ENCODE data around the gene HDAC10. TPM values are rescaled to one million over a fixed set of nuclear protein-coding genes. Genes with fewer than 3 reads are reported as not detected.

HDAC10 gene
- total RNA-seq, 1 experiment from 2014 or later, result 71.3 TPM

- TF ChIP-seq POLR2AphosphoS5 (IDR thresholded peaks at IDR 0.05; ENCODE audit: low read depth, low read length) (no peak), SIN3A (IDR thresholded peaks at IDR 0.05; ENCODE audit: borderline replicate concordance, insufficient read depth, low read depth, low read length) (no peak), TCF7L2 (IDR thresholded peaks at IDR 0.05; ENCODE audit: low read depth, low read length) (no peak), REST (IDR thresholded peaks at IDR 0.05; ENCODE audit: insufficient read depth in 1 of 2, low read depth in 2 of 2, low read length in 1 of 2) (no peak), CTCF (IDR thresholded peaks at IDR 0.05) (no peak)
- no peak for ATAC-seq
- Histone ChIP-seq H3K4me1 (ENCODE audit: control insufficient read depth, insufficient read depth, low read length) (peaks cover 25% of the 10 kb centered on the region), H3K27me3 (ENCODE audit: control insufficient read depth, insufficient read depth, low read length) (no peaks in the 10 kb centered on the region), H3K4me3 (ENCODE audit: low read depth in 2 of 2, low read length in 2 of 2) (peak overlapping the region in 1 of 2 experiments; percentile 62; a peak in 1 of 4 replicates), H3K27ac (ENCODE audit: low read length) (peak overlapping the region; percentile 78; the same call in 1 of the 2 replicates), H3K9me3 (ENCODE audit: control insufficient read depth, insufficient read depth, low read depth, low read length) (no peaks in the 10 kb centered on the region), H3K36me3 (ENCODE audit: control insufficient read depth, insufficient read depth, low read length) (no peaks in the 10 kb centered on the region; the same call in 1 of the 2 replicates)
- CTCF ChIA-PET, result no interaction called here
- POLR2A ChIA-PET, result no interaction called here
- in situ Hi-C loops (cut with HindIII; ENCODE audit: low pct_unique_long_range_greater_than_20kb, low sequenced_read_pairs) (no loop called here), intact Hi-C loops (cut with micrococcal nuclease; ENCODE audit: unreplicated experiment) (no loop called here)
- BruUV-seq (replicated peaks), result no TSS peak
- no peak for DNase-seq (ENCODE audit: low read depth, low spot score)
Observed at GRCh38 chr22:50249341-50250248, 1.5 kb downstream of the HDAC10 start.

- TF ChIP-seq POLR2AphosphoS5 (IDR thresholded peaks at IDR 0.05; ENCODE audit: low read depth, low read length), result no peak
- TF ChIP-seq SIN3A (IDR thresholded peaks at IDR 0.05; ENCODE audit: borderline replicate concordance, insufficient read depth, low read depth, low read length), result no peak
- no peak for TF ChIP-seq CTCF (IDR thresholded peaks at IDR 0.05)
- TF ChIP-seq TCF7L2 (IDR thresholded peaks at IDR 0.05; ENCODE audit: low read depth, low read length), result no peak
- no peak for TF ChIP-seq REST (IDR thresholded peaks at IDR 0.05; ENCODE audit: insufficient read depth in 1 of 2, low read depth in 2 of 2, low read length in 1 of 2)
- Histone ChIP-seq H3K27me3 (ENCODE audit: control insufficient read depth, insufficient read depth, low read length) (no peaks in the 10 kb centered on the region), H3K4me3 (ENCODE audit: low read depth in 2 of 2, low read length in 2 of 2) (no peak overlapping the region), H3K27ac (ENCODE audit: low read length) (no peak overlapping the region), H3K4me1 (ENCODE audit: control insufficient read depth, insufficient read depth, low read length) (peaks cover 18% of the 10 kb centered on the region), H3K9me3 (ENCODE audit: control insufficient read depth, insufficient read depth, low read depth, low read length) (no peaks in the 10 kb centered on the region), H3K36me3 (ENCODE audit: control insufficient read depth, insufficient read depth, low read length) (no peaks in the 10 kb centered on the region; the same call in 1 of the 2 replicates)
- DNase-seq (ENCODE audit: low read depth, low spot score) (no peak), ATAC-seq (no peak)
- CTCF ChIA-PET, result no interaction called here
- POLR2A ChIA-PET, result no interaction called here
- intact Hi-C loops (cut with micrococcal nuclease; ENCODE audit: unreplicated experiment) (no loop called here), in situ Hi-C loops (cut with HindIII; ENCODE audit: low pct_unique_long_range_greater_than_20kb, low sequenced_read_pairs) (no loop called here)
- BruUV-seq (replicated peaks), result no TSS peak
Observed at GRCh38 chr22:50248196-50249081, 2.6 kb downstream of the HDAC10 start.
